Measurements from ENCODE around the gene CREB5.

DNA sequence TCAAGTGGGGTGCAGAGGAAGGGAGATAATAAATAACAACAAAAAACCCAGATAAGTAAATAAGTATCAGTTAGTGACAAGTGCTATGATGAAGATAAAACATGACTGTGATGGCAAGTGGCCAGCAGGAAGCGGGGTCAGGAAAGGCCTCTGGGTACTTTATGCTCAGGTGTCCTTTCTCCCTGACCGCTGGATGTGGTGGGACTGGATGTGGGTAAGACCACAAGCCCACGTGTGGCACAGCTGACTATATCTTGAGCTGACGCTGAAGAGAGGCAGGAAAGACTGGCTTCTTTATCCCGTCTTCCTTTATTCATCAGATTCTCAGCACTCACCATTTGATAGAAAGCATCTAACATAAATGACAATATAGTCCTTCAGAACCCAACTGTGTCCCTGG lies 87.8 kb downstream of the CREB5 start:
- TF ChIP-seq, protein P1, sequence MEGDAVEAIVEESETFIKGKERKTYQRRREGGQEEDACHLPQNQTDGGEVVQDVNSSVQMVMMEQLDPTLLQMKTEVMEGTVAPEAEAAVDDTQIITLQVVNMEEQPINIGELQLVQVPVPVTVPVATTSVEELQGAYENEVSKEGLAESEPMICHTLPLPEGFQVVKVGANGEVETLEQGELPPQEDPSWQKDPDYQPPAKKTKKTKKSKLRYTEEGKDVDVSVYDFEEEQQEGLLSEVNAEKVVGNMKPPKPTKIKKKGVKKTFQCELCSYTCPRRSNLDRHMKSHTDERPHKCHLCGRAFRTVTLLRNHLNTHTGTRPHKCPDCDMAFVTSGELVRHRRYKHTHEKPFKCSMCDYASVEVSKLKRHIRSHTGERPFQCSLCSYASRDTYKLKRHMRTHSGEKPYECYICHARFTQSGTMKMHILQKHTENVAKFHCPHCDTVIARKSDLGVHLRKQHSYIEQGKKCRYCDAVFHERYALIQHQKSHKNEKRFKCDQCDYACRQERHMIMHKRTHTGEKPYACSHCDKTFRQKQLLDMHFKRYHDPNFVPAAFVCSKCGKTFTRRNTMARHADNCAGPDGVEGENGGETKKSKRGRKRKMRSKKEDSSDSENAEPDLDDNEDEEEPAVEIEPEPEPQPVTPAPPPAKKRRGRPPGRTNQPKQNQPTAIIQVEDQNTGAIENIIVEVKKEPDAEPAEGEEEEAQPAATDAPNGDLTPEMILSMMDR (IDR thresholded peaks at IDR 0.05) = no peak
- TF ChIP-seq POLR2A (IDR thresholded peaks at IDR 0.05) = no peak

Data from ovary (tissue), 3 donors.